KMS-11 (cell line): ENCODE results near the gene TXNRD1.

Experiments
- H2AFZ ChIP-seq: fragments of 200-600 bp; sonication (generic); 2 replicates; pipeline ENCODE4 v1.6.1; 2016; ENCODE audit warnings: antibody characterized with exemption, mixed run types, low read depth
- H3K27ac ChIP-seq: fragments of 200-600 bp; sonication (generic); 2 replicates; pipeline ENCODE4 v1.6.1; 2016; ENCODE audit warnings: mild to moderate bottlenecking, mixed run types
- H3K27me3 ChIP-seq: fragments of 200-600 bp; sonication (generic); 2 replicates; pipeline ENCODE4 v1.6.1; 2017; ENCODE audit warnings: mild to moderate bottlenecking, low read depth, mixed run types, moderate library complexity; ENCODE audit not compliant: insufficient read depth
- H3K36me3 ChIP-seq: fragments of 200-600 bp; sonication (generic); 2 replicates; pipeline ENCODE4 v1.6.1; 2017; ENCODE audit warnings: mild to moderate bottlenecking, mixed run types; ENCODE audit not compliant: insufficient read depth
- H3K4me1 ChIP-seq: fragments of 200-600 bp; sonication (generic); 2 replicates; pipeline ENCODE4 v1.6.1; 2016; ENCODE audit warnings: mild to moderate bottlenecking, low read depth, mixed run types; ENCODE audit not compliant: poor library complexity, severe bottlenecking
- H3K4me2 ChIP-seq: fragments of 200-600 bp; sonication (generic); 2 replicates; pipeline ENCODE4 v1.7.0; 2016; ENCODE audit warnings: mild to moderate bottlenecking, mixed run types
- H3K4me3 ChIP-seq: fragments of 200-600 bp; sonication (generic); IDR thresholded peaks from 2 replicates; pipeline ENCODE4 v1.6.1; 2017; ENCODE audit warnings: low read depth, low read length, mixed read lengths; ENCODE audit not compliant: insufficient read depth
- H3K79me2 ChIP-seq: fragments of 200-600 bp; sonication (generic); 2 replicates; pipeline ENCODE4 v1.6.1; 2016; ENCODE audit warnings: low read depth, mixed run types; ENCODE audit not compliant: insufficient read depth
- H3K9ac ChIP-seq: fragments of 200-600 bp; sonication (generic); 2 replicates; pipeline ENCODE4 v1.6.1; 2016; ENCODE audit warnings: mild to moderate bottlenecking, mixed run types
- H4K20me1 ChIP-seq: fragments of 200-600 bp; sonication (generic); 2 replicates; pipeline ENCODE4 v1.6.1; 2016; ENCODE audit warnings: mild to moderate bottlenecking, mixed run types; ENCODE audit not compliant: insufficient read depth
- CTCF ChIP-seq: fragments of 200-600 bp; sonication (generic); conservative IDR thresholded peaks from 2 replicates; pipeline ENCODE4 v1.6.1; 2017; ENCODE audit warnings: low read depth, mild to moderate bottlenecking, antibody characterized with exemption, low read length, moderate library complexity, mixed read lengths

TXNRD1 gene

GRCh38 chr12:104274811-104275210 lies 59.2 kb downstream of the TXNRD1 start:
- no peak for TF ChIP-seq CTCF
- no peaks in the 10 kb centered on the region for H4K20me1 ChIP-seq
- no peaks in the 10 kb centered on the region for H3K27me3 ChIP-seq
- no peak overlapping the region for H3K27ac ChIP-seq
- no peaks in the 10 kb centered on the region for H3K79me2 ChIP-seq
- H2AFZ ChIP-seq = no peak overlapping the region
- H3K4me2 ChIP-seq = no peak overlapping the region
- no peak overlapping the region for H3K9ac ChIP-seq
- no peaks in the 10 kb centered on the region for H3K4me1 ChIP-seq
- H3K36me3 ChIP-seq = no peaks in the 10 kb centered on the region
- no peak overlapping the region for H3K4me3 ChIP-seq

- Histone ChIP-seq H3K79me2 (no peaks in the 10 kb centered on the region), H3K4me3 (no peak overlapping the region), H3K4me1 (no peaks in the 10 kb centered on the region)
Measured at GRCh38 chr12:104275689-104276088, 60.1 kb downstream of the TXNRD1 start.

GRCh38 chr12:104276273-104277131 lies 60.9 kb downstream of the TXNRD1 start:
- Histone ChIP-seq H3K36me3 (no peaks in the 10 kb centered on the region), H3K9ac (no peak overlapping the region), H3K79me2 (no peaks in the 10 kb centered on the region), H3K4me3 (no peak overlapping the region), H4K20me1 (no peaks in the 10 kb centered on the region), H2AFZ (no peak overlapping the region), H3K27ac (no peak overlapping the region), H3K4me2 (no peak overlapping the region), H3K27me3 (no peaks in the 10 kb centered on the region), H3K4me1 (no peaks in the 10 kb centered on the region)
- TF ChIP-seq CTCF = no peak

More at GRCh38 chr12:104275689-104276088, 60.1 kb downstream of the TXNRD1 start:
- H3K4me2 ChIP-seq = no peak overlapping the region
- no peak overlapping the region for H3K27ac ChIP-seq
- no peaks in the 10 kb centered on the region for H3K27me3 ChIP-seq
- TF ChIP-seq CTCF = no peak
- H3K36me3 ChIP-seq = no peaks in the 10 kb centered on the region
- no peaks in the 10 kb centered on the region for H4K20me1 ChIP-seq
- H2AFZ ChIP-seq = no peak overlapping the region
- no peak overlapping the region for H3K9ac ChIP-seq

GRCh38 chr12:104279164-104279563 lies 63.6 kb downstream of the TXNRD1 start:
- Histone ChIP-seq H3K27ac (no peak overlapping the region), H3K4me3 (no peak overlapping the region), H3K4me1 (peaks cover 5% of the 10 kb centered on the region), H3K79me2 (no peaks in the 10 kb centered on the region), H3K27me3 (no peaks in the 10 kb centered on the region), H2AFZ (no peak overlapping the region), H3K4me2 (no peak overlapping the region), H4K20me1 (no peaks in the 10 kb centered on the region), H3K36me3 (no peaks in the 10 kb centered on the region), H3K9ac (no peak overlapping the region)
- no peak for TF ChIP-seq CTCF
